ENCODE measurements around the gene NPB. TPM values are rescaled to one million over a fixed set of nuclear protein-coding genes. Genes with fewer than 3 reads are reported as not detected.
A peak's percentile ranks its signal among the peaks of the same experiment; 100 is the strongest.

NPB gene
- total RNA-seq, 1 donor from 2014 or later: 1.3 TPM

DNA sequence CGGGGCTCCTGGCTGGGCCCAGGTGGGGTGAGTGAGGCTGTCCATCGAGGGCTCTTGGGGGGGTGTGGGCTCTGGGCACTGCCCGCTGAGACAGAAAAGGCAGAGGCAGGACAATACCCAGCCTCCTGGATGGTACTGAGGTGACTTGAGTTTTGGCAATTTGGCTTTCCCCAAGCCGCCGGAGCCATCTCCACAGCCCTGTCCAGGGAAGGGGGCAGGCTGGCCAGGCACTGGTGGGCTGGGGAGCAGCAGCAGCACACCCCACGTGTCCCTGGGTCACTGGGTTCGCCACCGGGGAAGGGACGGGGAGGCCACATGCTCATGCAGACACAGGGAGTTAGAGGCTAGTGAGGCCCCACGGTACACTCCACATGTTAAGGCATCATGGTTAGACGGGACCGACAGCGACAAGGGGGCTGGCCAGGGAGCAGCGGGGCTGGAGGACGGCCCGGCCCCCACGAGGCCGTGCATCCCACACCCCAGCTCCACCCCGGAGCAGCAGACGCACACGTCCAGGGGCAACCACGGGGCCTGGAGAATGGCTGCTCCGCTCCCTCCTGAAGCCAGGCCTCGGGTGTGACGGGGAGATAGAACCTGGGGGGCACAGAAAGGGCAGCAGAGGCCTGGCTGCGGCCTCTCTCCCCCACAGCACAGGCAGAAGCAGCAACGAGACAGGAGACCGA lies 33.9 kb upstream of the NPB start:
- Mint-ChIP-seq H3K4me1 (ENCODE audit: low read depth) (peaks cover 72% of the 10 kb centered on the region), H3K4me3 (ENCODE audit: unreplicated experiment) (no peak overlapping the region), H3K36me3 (ENCODE audit: low read depth) (peaks cover 2% of the 10 kb centered on the region), H3K27ac (ENCODE audit: unreplicated experiment) (peak overlapping the region; percentile 94), H3K9me3 (ENCODE audit: low read depth) (no peaks in the 10 kb centered on the region), H3K27me3 (ENCODE audit: low read depth) (no peaks in the 10 kb centered on the region)
- DNase-seq (ENCODE audit: low spot score): no peak
- TF ChIP-seq, protein P1, sequence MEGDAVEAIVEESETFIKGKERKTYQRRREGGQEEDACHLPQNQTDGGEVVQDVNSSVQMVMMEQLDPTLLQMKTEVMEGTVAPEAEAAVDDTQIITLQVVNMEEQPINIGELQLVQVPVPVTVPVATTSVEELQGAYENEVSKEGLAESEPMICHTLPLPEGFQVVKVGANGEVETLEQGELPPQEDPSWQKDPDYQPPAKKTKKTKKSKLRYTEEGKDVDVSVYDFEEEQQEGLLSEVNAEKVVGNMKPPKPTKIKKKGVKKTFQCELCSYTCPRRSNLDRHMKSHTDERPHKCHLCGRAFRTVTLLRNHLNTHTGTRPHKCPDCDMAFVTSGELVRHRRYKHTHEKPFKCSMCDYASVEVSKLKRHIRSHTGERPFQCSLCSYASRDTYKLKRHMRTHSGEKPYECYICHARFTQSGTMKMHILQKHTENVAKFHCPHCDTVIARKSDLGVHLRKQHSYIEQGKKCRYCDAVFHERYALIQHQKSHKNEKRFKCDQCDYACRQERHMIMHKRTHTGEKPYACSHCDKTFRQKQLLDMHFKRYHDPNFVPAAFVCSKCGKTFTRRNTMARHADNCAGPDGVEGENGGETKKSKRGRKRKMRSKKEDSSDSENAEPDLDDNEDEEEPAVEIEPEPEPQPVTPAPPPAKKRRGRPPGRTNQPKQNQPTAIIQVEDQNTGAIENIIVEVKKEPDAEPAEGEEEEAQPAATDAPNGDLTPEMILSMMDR (IDR thresholded peaks at IDR 0.05): no peak

DNA sequence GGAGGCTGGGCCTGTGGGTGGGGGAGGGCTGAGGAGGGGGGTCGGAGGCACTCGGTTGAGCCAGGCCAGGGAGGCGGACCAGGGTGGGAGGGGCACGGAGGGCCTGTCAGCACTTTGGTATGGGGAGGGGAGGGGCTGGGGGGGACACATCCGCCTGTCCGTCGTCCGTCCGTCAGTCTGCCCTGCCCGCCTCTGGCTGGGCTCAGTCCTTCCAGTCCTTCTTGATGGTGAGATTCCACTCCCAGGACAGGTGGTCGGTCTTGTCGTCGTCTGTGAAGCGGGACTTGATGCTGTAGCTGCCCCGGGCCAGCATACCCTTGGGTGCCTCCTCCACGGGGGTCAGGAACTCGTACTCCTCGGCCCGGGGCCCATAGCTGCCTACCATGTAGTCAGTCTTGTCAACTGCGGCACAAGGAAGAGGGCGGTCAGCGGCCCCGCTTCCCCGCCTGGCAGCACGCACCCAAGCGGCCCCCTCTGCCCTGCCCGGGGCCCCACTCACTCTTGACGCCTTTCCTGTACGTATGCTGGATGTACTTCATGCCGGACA lies 33.3 kb upstream of the NPB start:
- Mint-ChIP-seq H3K27me3 (ENCODE audit: low read depth) (no peaks in the 10 kb centered on the region), H3K4me3 (ENCODE audit: unreplicated experiment) (peak overlapping the region; percentile 81), H3K36me3 (ENCODE audit: low read depth) (peaks cover 2% of the 10 kb centered on the region), H3K27ac (ENCODE audit: unreplicated experiment) (peak overlapping the region; percentile 94), H3K9me3 (ENCODE audit: low read depth) (no peaks in the 10 kb centered on the region), H3K4me1 (ENCODE audit: low read depth) (peaks cover 66% of the 10 kb centered on the region)
- DNase-seq (ENCODE audit: low spot score): peak; percentile 92
- TF ChIP-seq, protein P1 (IDR thresholded peaks at IDR 0.05): no peak

DNA sequence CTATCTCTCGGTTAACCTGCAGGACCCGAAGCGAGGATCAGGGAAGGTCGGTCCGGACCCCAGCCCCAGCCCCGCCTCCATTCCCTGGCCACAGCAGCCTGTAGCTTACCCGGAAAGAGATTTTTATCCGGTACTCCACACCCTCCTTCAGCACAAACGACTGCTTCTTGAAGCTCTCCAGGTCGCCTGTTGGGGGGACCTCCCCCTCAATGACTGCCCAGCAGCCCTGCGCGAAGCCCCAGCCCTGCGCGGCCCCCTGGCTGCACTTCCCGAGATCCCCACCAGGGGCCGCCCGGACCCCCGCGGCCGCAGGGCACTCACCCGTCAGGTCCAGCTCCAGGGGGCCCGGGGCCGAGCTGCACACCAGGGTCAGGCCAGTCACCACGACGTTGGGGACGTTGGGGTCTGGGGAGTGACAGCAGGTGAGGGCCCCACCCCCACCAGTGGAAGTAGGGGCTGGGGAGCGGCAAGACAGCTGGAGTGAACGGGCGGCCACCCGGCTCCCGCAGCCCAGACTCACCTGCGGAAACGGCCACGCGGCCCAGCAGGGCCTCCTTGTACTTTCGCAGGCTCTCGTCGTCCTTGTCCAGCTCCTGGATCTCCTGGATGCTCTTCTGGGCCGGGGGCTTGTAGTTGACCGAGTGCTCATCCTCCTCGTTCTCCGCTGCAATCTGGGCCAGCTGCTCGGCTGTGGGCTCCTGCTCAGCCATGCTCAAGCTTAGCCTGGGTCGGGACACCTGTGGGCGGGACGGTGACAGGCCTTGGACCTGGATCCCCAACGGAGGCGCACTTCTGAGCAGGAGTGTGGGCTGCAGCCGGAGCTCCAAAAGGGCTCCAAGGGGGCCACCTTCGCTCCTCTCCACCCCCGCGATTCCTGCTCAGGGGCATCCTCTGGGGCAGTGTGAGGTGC lies 32.6 kb upstream of the NPB start:
- TF ChIP-seq, protein P1 (IDR thresholded peaks at IDR 0.05): peak; percentile 92
- Mint-ChIP-seq H3K4me3 (ENCODE audit: unreplicated experiment) (peak overlapping the region; percentile 81), H3K27ac (ENCODE audit: unreplicated experiment) (peak overlapping the region; percentile 94), H3K27me3 (ENCODE audit: low read depth) (no peaks in the 10 kb centered on the region), H3K9me3 (ENCODE audit: low read depth) (no peaks in the 10 kb centered on the region), H3K36me3 (ENCODE audit: low read depth) (peaks cover 2% of the 10 kb centered on the region), H3K4me1 (ENCODE audit: low read depth) (peaks cover 60% of the 10 kb centered on the region)
- no peak for DNase-seq (ENCODE audit: low spot score)

DNA sequence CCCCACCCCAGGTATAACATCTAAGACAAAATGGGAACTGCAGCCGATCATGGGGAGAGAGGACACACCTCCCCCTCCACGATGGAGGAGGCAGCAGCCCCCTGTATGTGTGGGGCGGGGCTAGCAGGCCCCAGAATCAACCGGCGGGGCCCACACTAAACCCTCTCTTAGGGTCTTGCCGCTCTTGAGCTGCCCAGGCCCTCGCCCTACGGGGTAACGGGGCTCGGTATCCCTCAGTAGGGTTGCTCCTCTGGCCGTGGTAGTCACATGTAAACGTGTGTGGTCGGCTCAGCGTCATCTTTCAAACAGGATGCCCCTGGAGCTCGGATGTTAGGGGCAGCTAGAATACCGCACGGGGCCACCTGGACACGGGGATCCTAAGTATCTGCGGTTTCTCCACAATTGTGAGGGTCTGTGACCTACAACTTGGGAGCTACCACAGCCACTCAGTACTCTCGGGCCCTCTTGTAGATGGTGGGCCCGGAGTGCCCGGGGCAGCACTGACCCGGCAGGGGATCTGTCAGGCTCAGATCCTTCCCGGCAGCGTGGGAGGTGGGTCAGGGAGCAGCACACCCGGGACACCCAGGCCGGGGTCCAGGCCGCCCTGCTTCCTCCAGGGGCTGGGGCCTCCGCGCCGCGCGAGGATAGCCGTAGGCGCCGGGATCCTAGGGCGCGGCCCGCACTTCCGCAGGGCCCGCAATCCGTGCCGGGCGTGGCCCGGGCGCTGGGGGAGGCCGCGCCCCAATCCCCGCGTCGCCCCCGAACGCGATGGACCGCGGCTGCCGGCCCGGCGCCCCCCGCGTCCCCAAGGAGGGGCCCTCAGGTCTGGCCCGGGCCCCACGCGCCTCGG lies 31.7 kb upstream of the NPB start:
- Mint-ChIP-seq H3K36me3 (ENCODE audit: low read depth) (peaks cover 2% of the 10 kb centered on the region), H3K4me3 (ENCODE audit: unreplicated experiment) (peak overlapping the region; percentile 81)
- TF ChIP-seq, protein P1 (IDR thresholded peaks at IDR 0.05): no peak

More for the DNA sequence above, 31.7 kb upstream of the NPB start:
- H3K27ac Mint-ChIP-seq (ENCODE audit: unreplicated experiment): peak overlapping the region; percentile 94
- no peak for DNase-seq (ENCODE audit: low spot score)
- H3K9me3 Mint-ChIP-seq (ENCODE audit: low read depth): no peaks in the 10 kb centered on the region
- H3K27me3 Mint-ChIP-seq (ENCODE audit: low read depth): no peaks in the 10 kb centered on the region
- peaks cover 54% of the 10 kb centered on the region for H3K4me1 Mint-ChIP-seq (ENCODE audit: low read depth)
